ENCODE results near the gene TESPA1.
"Not testable (repeated sequence)": the region's sequence is repeated elsewhere in the genome, so short reads cannot be mapped to it uniquely, and the experiment has no call there.

The TESPA1 gene

DNA sequence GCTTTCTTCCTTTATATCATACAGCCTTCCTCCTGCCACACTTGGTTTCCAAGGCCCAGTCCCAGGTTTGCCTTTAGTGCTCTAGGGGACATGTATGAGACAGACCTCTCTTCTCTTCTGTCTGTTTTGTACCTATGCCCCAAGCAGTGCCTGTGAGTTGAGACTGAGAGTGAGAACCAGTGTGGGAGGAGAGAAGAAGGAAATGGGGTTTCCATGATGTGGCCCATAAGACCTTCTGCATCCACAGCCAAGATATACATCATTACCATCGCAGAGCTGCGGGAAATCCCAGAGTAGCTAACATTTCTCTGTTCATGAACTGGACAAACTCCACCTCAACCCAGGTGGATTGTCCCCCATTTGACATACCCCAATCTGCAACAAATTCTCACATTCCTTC is 2.8 kb downstream of the TESPA1 start:
- DNase-seq = no peak

DNA sequence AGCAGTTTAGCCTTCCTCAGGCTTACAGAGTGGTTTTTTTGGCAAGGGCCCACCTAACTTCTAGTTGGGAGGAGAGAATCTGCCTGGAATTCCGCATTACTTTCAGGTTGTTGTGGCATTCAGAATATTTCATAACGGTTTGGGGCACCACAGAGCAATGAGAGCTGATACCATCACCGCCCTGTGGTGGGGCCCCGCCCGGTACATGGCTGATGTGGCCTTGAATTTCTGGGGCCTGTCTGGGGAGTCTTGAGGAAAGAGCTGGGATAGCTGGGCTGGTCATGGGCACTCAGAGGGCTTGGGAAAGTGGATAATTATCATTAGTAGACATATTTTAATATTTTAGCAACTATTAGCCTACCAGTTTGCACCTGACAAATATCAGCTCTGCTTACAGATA is 4.2 kb downstream of the TESPA1 start:
- no peak for DNase-seq

DNA sequence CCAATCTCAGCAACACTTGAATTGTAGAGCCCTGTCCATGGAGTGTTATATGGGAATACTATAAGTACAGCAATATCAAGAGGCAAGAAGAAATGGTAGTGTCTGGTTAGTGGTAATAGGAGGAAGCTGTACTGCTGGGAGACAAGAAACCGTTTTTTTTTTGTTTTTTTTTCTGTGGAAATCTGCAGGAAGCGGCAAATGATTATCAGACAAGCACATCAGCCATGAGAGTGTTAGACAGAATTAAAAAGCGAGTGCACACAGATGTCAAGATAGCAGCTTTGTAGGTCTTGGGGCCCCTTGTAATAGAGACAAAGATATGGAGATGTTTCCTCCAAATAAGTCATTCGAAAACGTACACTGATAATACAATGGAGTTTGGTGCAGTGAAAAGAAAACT is 6.7 kb downstream of the TESPA1 start:
- no peak for DNase-seq

DNA sequence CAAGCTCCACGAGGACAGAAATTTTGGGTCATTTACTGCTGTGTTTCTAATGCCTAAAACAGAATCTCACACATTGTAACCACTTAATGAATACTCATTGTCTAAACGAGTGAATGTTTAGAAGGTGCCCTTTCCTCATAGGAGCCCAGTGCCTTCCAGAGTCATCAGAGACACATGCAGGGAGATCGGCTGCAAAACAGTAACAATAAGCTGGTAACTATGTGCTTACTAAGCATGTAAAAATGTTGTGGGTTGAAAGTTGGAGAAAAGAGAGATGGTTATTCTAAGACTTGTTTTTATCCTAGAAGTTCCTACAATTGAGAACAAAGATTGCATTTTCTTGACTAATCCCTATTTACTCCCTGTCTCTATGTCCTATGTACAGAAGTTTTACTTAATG is 7.4 kb downstream of the TESPA1 start:
- DNase-seq = no peak

DNA sequence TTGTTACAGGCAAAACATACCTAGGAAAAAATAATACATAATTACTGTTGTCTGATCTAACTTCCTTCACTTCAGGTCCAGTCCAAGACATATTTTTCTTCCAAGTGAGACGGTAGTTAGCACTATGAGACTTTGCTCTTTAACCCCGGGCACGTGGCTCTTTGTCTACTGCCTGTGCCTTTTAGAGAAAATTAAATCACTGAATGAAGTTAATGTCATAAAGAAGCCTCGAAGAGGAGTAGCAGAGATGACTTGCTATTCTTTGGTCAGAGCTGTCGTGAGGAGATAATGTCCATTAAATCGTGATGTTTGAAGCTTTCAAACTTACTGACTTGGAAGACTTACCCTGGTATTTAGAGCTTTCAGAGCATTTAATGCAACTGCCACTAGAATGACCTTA is 8.7 kb downstream of the TESPA1 start:
- DNase-seq = no peak

DNA sequence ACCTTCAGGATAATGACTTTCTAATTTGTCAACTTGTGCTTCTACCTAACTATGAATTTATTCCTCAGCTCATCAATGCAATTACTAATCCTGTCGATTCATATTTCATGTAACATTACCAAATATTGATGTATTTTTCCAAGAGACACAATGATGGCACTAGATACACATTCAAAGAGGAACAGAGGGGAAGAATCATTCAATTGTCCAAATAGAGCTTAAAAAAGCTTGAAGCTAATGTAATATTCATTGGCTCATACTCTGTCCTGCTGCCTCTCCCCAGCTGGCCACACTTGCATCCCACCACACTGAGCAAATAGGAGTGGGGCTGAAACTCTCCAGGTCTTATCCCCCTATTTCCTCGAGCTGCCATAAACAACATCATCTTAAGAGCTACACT is 9.3 kb downstream of the TESPA1 start:
- DNase-seq = no peak

DNA sequence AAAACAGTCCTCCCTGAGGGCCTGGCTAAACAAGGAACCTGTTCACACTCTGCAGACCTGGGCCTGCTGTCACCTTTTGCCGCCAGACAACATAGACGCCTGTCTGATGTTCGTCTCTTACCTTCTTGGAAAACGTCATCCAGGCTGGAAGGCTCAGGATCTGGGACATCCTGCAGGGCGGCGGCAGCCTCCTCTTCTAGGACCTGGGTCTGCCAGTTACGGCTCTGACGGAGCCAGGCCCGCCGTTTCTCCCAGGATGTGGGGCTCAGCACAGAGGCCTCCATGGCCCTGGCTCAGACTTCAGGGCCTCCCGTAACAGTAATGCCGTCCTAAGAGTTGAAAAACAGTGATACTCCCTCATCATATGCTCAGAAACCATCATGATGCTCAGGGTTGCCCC is 10.3 kb downstream of the TESPA1 start:
- no peak for DNase-seq

DNA sequence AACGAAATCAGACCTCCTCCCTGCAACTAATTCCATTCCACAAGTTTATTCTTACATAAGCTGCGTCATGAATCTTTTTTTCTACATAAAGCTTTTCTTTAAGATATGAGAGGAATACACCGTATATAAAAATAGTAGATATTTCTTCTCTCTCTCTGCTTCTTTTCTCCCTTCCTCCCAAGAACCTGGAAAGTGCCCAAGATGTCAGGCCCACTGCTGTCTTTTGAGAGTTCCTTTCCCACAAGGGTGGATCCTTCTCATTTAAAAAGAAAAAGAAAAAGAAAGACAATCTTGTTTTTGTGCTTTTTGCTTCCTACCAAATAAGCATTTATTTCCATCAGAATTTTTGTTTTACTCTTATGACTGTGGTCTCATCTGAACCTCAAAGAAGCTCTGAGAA is 11.0 kb downstream of the TESPA1 start:
- no peak for DNase-seq

DNA sequence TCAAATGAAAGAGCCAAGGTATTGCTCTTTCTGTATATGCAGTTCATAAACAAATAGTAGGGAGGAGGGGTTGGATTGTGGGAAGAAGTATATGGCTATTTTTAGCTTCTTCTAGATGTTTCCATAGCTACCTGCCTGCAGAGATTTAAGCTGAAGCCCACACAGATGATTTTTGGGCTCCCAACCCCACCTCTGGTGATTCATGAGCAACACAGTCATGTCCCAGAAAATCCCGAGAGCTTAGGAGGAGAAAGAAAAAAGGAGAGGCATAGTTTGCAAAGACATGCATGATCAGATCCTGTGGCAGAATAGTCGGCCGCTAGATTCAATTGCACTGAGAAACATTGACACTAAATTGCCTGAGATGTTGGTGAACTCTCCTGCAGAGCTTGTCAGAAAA is 13.8 kb downstream of the TESPA1 start:
- DNase-seq = no peak

DNA sequence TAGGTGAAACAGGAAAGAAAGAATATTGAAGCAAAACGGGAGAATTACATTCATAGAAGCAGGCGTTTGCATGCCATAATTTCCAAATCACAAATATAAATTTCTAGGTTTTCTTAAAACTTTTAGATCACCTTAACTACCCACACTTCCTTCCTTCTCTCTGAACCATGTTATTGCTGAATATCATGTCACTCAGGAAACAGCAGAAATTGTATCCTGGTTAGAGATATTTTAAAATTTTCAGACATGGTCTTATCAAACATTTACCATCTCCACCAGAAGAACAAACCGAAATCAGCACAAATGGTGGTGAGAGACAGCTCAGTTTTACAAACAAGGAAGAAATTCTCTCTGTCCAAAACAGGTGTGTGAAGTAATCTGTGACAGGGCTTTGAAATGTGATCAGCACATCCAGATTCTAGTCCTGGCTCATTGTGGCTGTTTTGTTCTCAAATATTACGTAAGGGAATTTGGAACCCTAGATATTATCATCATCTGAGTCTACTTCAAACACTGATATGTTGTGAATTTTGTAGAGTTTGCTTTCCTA is 16.3 kb downstream of the TESPA1 start:
- no peak for DNase-seq

DNA sequence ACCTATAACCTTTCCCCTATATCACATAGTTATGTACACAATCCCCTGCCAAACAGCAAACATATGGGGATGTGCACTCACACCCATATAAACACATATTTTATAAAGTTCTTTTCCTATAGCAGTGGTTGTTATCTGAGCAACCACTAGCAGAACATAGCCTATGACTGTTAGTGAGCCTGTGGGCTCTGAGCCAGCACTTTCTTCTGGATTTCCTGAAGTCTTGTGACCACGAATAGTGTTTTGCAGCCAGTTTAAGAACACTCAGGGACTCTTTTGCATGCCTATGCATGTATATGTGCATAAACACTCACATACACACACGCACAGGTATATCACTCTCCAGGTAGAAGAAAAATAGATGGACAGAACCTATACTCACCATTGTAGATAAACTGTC is 17.1 kb downstream of the TESPA1 start:
- no peak for DNase-seq

DNA sequence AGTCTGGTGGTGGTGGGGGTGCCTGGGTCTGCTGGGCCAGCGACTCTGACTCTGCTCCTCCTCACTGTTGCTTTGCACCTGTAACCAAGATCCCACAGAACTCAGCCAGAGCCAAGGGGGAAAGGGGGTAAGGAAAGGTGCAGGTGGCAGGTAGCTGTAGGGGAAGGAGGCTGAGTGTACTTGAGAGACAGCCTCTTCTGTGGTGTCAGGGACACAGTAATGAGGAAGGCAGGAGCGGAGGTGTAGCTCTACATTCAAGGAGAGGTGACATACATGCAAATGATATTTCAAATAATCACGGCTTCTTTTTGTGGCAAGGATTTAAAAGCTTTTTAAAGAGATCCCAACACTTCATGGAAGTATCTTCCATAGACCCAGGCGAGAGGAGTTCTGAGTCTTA is 23.4 kb downstream of the TESPA1 start:
- no peak for DNase-seq

DNA sequence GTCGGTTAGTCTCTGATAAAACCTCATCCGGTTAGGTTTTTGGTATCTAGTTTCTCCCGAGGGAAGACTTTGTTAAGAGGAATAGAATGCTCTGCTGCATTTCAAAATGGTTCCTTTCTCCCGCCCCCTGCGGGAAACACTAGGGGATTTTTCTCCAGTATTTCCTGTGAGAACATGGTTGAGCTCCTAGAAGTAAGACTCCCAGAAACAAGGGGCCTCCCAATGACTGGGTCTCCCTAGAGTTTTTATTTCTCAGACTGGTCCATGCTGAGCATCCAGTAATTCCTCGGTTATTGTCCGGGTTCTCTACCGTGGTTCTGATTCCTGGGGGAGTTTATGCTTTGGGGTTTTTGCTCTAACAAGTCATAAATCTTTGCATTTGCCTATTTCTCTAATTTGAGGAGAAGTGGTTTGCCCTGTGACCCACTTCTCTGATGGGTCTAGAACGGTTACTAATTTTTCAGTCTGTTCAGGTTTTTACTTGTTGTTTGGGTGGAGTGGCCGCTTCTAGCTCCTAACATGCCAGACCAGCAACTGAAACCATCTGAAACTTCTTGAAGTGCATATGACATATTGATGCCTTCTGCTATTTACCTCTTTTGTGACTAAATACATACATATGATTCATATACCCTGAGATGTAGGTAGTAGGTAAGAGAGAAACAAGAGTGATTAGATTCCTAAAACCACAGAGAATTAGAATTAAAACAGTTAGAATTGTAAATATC is 25.1 kb downstream of the TESPA1 start:
- DNase-seq = no peak

DNA sequence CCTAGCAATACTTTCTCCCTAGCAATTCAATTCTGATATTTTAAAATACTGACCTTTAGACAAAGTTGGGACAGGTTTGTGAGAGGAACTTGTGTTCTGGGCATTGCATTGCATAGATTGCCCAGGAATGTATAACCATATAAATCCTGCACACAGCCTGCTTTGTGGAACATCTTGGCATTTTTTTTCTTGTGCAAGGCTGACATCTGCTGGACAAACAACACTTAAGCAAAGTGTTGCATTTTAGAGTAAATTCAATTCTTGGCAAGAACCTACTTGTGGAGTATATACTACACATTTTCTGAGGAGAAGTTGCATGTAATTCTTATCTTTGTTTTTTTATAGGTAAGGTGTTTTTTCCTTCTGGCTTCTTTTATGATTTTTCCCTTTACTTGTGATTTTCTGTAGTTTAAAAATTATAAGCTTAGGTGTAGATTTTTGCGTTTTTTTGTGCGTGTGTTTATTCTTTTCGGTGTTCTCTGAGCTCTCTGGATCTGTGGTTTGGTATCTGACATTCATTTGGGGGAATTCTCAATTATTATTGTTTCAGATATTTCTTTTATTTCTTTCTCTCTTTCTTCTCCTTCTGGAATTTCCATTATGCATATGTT is 26.4 kb downstream of the TESPA1 start:
- peak; percentile 38 for DNase-seq

DNA sequence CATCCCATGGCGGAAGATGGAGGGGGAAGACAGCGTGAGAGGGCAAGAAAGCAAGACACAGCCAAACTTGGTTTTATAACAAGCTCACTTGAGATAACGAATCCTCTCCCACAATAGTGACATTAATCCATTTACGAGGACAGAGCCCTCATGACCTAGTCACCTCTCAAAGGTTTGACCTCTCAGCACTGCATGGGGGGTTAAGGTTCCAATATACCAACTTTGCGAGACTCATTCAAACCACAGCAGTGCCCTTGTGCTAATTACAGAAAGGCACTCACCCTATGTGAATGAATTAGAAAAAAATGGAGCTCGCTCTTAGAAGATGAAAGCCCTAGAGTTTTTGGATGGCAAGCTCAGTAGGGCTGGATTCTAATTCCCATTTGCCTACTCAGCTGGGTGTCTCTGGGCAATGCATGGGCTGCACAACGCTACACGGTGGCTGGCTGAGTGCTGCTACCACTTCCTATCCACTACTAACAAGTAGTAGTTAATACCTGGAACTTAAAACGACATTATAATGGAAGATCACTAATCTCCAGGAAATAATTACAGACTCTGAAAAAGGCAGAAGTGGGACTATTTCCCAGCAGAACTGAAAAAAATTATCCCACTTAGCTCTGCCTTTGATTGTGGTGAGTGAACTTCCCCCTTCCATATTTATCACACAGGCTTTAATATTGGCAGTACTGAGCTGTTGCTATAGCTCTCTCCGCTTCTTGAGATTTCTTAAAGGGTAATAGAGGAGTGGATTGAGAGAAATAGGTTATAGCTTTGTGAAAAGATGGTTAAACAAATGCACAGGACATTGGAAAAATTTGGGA is 27.5 kb downstream of the TESPA1 start:
- DNase-seq = no peak

DNA sequence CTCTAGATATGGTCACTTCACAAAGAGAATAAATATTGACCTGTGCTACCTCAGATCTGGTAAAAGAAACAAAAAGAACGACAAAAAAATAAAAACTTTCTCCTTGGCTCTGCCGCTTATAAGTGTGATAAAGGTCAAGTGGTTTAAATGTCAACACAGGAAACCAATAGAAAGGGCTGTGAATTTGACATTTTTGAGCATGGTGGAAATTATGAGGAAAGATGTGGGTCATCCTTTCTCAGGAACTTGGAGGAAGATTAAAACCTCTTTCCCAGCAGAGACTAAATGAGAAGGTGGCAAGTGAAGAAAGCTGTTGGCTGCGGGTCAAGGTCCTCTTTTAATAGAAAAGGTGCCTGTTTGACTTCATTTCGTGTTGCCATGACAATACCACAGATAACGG is 28.2 kb downstream of the TESPA1 start:
- DNase-seq = no peak

DNA sequence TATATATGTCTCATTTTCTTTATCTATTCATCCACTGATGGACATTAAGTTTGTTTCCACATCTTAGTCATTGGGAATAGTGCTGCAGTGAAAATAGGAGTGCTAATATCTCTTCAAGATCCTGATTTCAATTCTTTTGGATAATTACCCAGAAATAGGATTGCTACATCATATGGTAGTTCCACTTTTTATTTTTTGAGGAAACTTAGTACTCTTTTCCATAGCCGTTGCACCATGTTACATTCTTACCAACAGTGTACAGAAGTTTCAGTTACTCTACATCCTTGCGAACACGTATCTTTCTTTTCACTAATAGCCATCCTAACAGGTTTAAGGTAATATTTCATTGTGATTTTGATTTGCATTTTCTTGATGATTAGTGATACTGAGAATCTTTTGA is 29.8 kb downstream of the TESPA1 start:
- no peak for DNase-seq

DNA sequence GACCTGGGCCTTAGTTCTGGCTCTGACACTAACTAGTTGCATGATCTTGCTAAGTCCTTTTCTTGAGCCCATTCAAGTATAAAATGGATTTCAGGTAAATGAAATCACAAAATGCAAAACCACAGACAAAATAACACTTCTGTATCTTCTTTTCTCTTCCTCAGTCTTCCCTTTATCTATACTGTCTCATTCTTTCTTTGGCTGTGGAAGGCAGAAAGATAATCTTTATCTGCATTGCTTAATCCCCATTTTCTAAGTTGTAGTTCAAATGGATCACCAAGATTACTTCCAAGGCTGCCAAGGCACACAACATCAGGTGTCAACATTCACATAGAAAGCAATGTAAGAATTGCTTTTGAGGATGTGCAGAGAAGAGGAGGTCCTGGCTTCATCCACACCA is 30.3 kb downstream of the TESPA1 start:
- no peak for DNase-seq

DNA sequence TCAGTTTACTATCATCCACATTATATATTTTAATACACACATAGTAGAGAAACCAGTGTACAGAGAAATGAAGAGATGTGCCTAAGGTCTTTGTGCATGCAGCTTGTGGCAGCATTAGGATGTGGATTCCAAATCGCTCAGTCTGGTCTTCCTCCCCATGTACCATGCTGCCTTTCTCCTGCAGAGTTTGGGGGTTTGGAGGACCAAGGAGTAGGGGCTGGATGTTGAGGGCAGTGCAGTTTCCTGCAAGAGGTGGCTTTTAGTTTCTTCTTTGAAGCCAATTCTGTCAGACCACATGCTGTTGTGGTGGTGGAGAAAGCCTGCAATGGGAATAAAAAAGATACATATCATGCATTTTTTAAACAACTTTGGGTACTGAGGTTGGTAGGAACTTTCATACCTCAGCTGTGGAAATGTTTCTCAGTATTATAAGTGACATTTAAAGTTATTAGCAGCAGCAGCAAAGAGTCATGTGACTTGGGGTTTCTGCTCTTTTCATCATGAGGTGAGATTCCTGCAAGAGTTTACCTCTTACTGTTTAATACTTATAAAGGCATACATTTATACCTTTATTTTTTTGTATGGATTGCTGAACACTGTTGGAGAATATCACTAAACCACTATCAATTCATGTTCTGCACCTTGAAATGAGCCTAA is 34.4 kb downstream of the TESPA1 start:
- DNase-seq = no peak

DNA sequence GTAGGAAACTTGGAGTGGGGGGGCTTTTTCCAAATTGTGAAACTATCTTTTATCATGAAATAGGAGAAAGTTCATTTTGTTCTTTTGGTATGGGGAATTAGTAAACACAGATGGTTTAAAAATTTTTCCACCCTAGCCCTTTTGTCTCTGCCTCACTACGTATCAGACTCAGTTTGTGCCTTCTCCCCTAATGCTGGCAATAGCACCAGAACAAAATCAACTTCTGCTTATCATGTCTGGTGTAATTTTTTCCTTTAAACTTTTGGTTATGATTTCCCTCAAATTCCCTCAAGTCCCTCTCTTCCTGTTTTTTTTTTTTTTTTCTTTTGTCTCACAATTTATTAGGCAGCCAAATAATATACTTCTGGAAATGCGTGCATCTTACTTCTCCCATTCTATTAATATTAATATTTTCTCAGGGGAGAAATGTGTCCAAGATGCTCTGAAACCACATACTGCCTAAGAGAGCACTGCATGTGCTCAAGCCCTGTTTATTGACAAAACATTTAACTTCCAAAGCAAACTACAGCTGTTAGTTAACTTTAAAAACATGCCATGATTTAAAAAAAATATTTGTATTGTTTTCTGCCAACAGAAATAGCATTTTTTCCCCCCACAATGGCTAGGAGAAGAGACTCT is 35.4 kb downstream of the TESPA1 start:
- DNase-seq = no peak

DNA sequence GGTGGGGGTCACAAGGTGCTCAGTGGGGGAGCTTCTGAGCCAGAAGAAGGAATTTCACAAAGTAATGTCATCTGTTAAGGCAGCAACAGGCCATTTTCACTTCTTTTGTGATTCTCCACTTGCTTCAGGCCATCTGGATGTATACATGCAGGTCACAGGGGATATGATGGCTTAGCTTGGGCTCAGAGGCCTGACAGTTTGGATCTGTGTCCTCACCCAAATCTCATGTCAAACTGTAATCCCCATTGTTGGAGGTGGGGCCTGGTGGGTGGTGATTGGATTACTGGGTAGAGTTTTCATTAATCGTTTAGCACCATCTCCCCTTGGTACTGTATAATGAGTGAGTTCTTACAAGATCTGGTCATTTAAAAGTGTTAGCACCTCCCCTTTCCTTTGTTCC is 36.4 kb downstream of the TESPA1 start:
- DNase-seq = no peak

DNA sequence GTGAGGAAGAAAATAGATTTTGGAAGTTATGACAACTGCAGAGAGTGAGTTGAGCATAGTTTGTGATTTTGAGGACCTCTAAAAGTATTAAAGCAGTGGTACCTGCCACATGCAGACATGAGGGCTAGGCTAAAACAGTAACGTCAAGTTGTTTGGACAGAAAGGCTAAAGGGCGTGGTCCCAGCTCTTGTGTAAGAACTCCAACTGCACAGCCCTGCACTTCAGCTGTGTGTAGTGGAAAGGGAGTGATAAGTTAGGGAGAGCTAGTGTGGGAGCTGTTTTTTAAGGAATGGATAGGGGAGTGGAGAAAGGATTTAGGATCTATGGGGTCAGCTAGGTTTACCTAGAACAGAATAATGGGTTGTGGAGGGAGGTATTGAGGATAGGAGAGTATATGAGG is 39.5 kb downstream of the TESPA1 start:
- DNase-seq = no peak

DNA sequence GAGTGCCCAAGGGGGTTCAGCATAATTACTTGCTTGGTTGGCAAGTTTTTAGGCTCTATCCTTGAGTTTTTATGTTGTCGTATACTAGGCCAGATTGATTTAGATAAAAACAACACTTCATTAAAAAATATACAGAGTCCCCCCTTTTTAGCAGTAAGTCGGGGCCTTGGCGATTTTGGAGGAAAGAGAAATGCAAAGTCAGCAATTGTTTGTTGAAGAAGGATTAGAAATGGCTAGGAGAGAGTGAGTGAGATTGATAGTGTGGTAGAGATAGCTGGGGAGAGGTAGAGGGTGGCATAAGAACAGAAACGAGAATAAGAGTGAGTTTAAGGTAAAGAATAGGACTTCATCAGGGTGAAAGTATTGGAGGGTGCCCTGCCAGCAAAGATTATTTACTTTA is 41.3 kb downstream of the TESPA1 start:
- DNase-seq = not testable (repeated sequence)
